Measurements from ENCODE around the gene ERCC2. TPM values are rescaled to one million over a fixed set of nuclear protein-coding genes. Genes with fewer than 3 reads are reported as not detected.

The ERCC2 gene
- 30.2 and 36.2 TPM in 2 replicates for total RNA-seq

GRCh38 chr19:45370410-45371204 is at the start of gene ERCC2:
Gene ERCC2 (minus strand): TSS chr19:45370573. CDS start chr19:45370540, 33 bp downstream.

DNA sequence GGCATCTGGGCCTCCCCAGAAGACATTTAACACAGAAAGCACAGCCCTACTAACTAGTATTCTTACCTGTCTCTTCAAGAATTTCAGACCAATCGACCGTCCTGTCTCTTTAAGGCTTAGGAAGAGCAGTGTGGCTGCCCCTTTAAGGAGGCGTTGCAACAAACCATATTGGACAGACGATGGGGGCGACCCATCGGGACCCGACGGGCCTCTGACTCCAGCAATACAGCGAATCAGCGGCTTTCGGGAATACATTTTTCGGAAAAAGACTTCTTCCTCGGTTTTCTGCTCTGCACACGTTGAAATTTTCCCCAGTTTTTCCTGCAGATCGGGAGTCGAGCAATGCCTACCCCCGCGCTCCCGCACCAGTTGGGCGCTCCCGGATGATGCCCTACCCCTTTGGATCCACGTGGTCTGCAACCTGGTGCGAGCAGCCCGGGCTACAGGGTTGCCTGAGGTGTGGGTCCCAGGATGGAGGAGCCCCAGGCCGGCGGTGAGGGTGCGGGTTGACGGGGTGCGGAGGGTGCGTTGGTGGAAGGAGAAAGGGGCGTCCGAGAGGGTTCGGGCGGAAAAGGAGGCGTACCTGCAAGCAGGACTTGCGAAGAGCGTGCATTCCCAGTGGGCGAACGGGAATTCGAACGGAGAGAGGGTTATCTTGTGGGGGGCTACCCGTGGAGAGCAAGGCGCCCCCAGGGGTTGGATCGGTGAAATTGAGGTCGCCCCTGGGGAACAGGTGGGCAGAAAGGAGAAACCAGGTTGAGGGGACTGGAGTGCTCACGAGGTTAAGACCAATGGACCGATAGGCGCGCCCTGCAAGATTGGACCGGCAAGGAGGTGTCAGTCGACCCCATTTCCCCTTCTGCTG is 36.1 kb upstream of the ERCC2 start, which contains the start of gene POLR1G:
Gene POLR1G, plus strand, starts transcription at position 419 of the 865 bp plus-strand sequence. Its CDS starts 53 bp downstream, at position 472.

DNA sequence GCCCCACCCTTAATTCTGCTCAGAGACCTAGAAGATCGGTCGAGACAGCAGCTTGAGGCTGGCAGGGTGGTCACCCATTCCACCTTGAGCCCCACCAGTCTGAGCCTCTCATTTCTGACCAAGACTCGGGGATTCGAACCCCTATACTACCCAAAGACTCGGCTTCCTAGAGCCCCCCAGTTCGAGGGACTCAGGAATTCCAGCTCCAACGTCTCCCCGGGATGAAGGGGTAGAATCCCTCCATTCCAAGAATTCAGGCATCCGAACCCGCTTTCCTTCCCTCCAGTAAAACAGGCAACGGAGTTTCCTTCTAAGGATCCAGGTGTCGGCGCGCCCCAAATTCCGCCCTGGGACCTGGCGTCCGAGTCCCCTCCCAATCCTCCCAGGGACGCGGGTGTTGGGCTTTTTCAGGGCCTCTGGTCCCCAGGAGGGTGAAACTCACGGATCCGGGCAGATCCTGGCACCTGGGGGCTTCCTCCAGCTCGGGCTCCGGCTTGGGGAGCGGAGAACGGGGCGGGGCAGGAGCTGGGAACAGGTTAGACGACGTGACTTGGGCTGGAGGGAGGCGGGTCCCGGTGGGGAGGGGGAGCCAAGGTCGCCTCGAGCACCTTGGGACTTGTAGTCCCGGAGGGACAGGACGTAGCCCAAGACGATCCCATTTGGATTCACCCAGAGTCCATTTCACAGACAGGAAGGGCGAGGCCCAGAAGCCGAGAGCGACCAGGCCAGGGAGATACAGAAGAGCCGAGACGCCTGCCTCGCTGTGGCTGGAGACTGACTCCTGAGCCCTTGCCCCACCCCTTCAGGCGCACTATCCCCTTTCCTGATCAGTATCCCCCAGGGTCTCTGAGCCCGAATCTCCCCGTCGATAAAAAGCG is 34.4 kb upstream of the ERCC2 start, which contains the start of gene PPP1R13L:
Gene PPP1R13L, minus strand, starts transcription at position 513 of the 878 bp plus-strand sequence. CDS start 6,751 bp downstream, outside the sequence.

DNA sequence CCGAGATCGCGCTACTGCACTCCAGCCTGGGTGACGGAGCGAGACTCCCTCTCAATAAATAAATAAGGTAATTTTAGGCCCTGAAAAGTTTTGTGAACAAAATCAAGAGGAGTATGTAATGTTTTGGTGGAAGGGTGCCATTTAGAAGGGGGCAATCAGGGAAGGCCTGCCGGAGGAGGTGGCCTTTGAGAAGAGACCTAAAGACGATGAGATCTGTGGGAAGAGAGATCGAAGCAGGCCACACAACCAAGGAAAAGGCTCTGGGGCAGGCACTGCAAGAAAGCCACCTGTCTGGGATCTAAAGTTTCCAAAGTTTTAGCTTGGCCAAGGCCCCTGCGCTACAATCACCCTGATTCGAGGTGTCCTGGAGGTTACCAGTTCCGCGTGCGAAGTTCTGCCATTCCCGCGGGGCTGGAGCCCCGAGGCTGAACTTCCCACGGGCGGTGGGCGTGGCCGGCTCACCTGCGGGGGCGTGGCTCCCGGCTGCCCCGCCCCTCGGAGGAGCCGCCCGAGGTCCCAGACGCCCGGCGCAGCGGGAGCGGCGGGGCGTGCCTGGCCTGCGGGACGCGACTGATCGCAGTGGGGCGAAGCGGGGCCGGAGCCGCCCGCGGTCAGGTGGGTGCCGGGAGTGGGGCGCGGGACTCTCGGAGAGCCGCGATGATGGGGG is 30.0 kb downstream of the ERCC2 start, which contains the start of gene KLC3:
Gene KLC3, plus strand, starts transcription at position 519 of the 667 bp plus-strand sequence. CDS start 4,792 bp downstream, outside the sequence.

GRCh38 chr19:45322744-45323281 is 47.6 kb downstream of the ERCC2 start, which contains the start of gene CKM:
Gene CKM (minus strand): TSS chr19:45322875. CDS start chr19:45319713, 3,162 bp downstream.

Other genes starting within 250 kb of the ERCC2 start
- gene NKPD1, start 209.6 kb downstream of the ERCC2 start, total RNA-seq: 0.07 and 0.26 TPM in 2 replicates
- 4.7 and 5.6 TPM in 2 replicates for gene TRAPPC6A, start 192.3 kb downstream of the ERCC2 start, total RNA-seq
- gene BLOC1S3, start 191.8 kb downstream of the ERCC2 start, total RNA-seq: 4.4 and 5.9 TPM in 2 replicates
- 0.10 and 0.13 TPM in 2 replicates for gene EXOC3L2, start 125.2 kb downstream of the ERCC2 start, total RNA-seq
- gene MARK4, start 119.3 kb downstream of the ERCC2 start, total RNA-seq: 19.9 and 35.3 TPM in 2 replicates
- gene CKM, start 47.7 kb downstream of the ERCC2 start, total RNA-seq: not detected in 2 replicates
- gene KLC3, start 29.8 kb downstream of the ERCC2 start, total RNA-seq: 0.13 and 0.46 TPM in 2 replicates
- gene PPP1R13L, start 34.5 kb upstream of the ERCC2 start, total RNA-seq: 13.9 and 25.5 TPM in 2 replicates
- 9.1 and 16.3 TPM in 2 replicates for gene POLR1G, start 36.1 kb upstream of the ERCC2 start, total RNA-seq
- 67.9 and 74.2 TPM in 2 replicates for gene ERCC1, start 53.3 kb upstream of the ERCC2 start, total RNA-seq
- gene FOSB, start 97.4 kb upstream of the ERCC2 start, total RNA-seq: 5.7 and 7.2 TPM in 2 replicates
- gene RTN2, start 126.5 kb upstream of the ERCC2 start, total RNA-seq: 5.6 and 8.0 TPM in 2 replicates
- gene PPM1N, start 127.9 kb upstream of the ERCC2 start, total RNA-seq: 1.0 and 1.6 TPM in 2 replicates
- gene VASP, start 136.9 kb upstream of the ERCC2 start, total RNA-seq: 47.6 and 61.4 TPM in 2 replicates
- gene OPA3, start 214.2 kb upstream of the ERCC2 start, total RNA-seq: 7.0 and 10.4 TPM in 2 replicates
- gene GPR4, start 231.6 kb upstream of the ERCC2 start, total RNA-seq: 0.53 and 0.78 TPM in 2 replicates

All from smooth muscle cell of the pulmonary artery (primary cell).